ENCODE data around the gene OR12D2.
"Not testable (repeated sequence)": the region's sequence is repeated elsewhere in the genome, so short reads cannot be mapped to it uniquely, and the experiment has no call there.

The OR12D2 gene

GRCh38 chr6:29395331-29395730 is at the start of gene OR12D2:
OR12D2 (plus strand) TSS chr6:29395631; CDS start chr6:29396700, 1,069 bp downstream.
- no peak for DNase-seq

GRCh38 chr6:29349348-29349747 is 46.1 kb upstream of the OR12D2 start:
- DNase-seq = not testable (repeated sequence)

- no peak for DNase-seq
These were observed 40.5 kb upstream of the OR12D2 start for GRCh38 chr6:29354980-29355379.

GRCh38 chr6:29355603-29356002 is 39.8 kb upstream of the OR12D2 start:
- DNase-seq = no peak

- no peak for DNase-seq
These were observed 26.7 kb upstream of the OR12D2 start, which contains the start of gene OR5V1 for GRCh38 chr6:29368765-29369164. OR5V1 (minus strand) TSS chr6:29368865; CDS start chr6:29356195, 12,670 bp downstream.

GRCh38 chr6:29375191-29375590 is 20.2 kb upstream of the OR12D2 start, which contains the start of gene OR12D3:
OR12D3 (minus strand) TSS chr6:29375291; CDS start chr6:29375287, 4 bp downstream.
- DNase-seq = no peak

GRCh38 chr6:29376003-29376402 is 19.4 kb upstream of the OR12D2 start:
- no peak for DNase-seq

GRCh38 chr6:29388533-29388932 is 6.9 kb upstream of the OR12D2 start:
- no peak for DNase-seq

- no peak for DNase-seq
These were observed 4.1 kb downstream of the OR12D2 start for GRCh38 chr6:29399525-29399924.

GRCh38 chr6:29403801-29404200 is 8.4 kb downstream of the OR12D2 start:
- no peak for DNase-seq

- no peak for DNase-seq
These were observed 19.2 kb downstream of the OR12D2 start, which contains the start of gene OR12D1 for GRCh38 chr6:29414588-29414987. OR12D1 (plus strand) TSS chr6:29414928.

- DNase-seq = no peak
These were observed 24.1 kb downstream of the OR12D2 start for GRCh38 chr6:29419516-29419915.

GRCh38 chr6:29424168-29424567 is 28.7 kb downstream of the OR12D2 start:
- DNase-seq = no peak

- no peak for DNase-seq
These were observed 29.1 kb downstream of the OR12D2 start for GRCh38 chr6:29424575-29424974.

GRCh38 chr6:29425075-29425474 is 29.6 kb downstream of the OR12D2 start:
- no peak for DNase-seq

GRCh38 chr6:29426654-29427053 is 31.2 kb downstream of the OR12D2 start:
- no peak for DNase-seq

GRCh38 chr6:29436730-29437129 is 41.3 kb downstream of the OR12D2 start:
- not testable (repeated sequence) for DNase-seq

- DNase-seq = no peak
These were observed 43.6 kb downstream of the OR12D2 start, which contains the start of gene OR10C1 for GRCh38 chr6:29439006-29439405. OR10C1 (plus strand) TSS chr6:29439306; CDS start chr6:29440016, 710 bp downstream.

GRCh38 chr6:29442719-29443118 is 47.3 kb downstream of the OR12D2 start:
- no peak for DNase-seq

- DNase-seq = not testable (repeated sequence)
These were observed 48.6 kb downstream of the OR12D2 start for GRCh38 chr6:29444031-29444430.

Measured in DMS 273 treated with DMSO at 0.1 percent for 48 hours (cell line).